Activated naive CD4-positive, alpha-beta T cell treated with anti-CD3 and anti-CD28 coated beads, Interleukin-2, amount 10 ng/mL, durations not matched to agents 7 days and 5 days (primary cell): Measurements from ENCODE around the gene LMBR1L.

ENCODE experiments used
- CTCF ChIA-PET: fragments of 350-600 bp; sonication (Branson Sonifier 250); formaldehyde crosslinking; loops from one replicate; lab custom pipeline; 2021; ENCODE audit warnings: antibody characterized with exemption; lab: Charles Lee
- DNase-seq: peaks from one replicate; pipeline ENCODE4 v3.0.0-alpha.2; 2020
- H3K27ac Mint-ChIP-seq: one replicate; pipeline ENCODE4 v1.8.0; 2021; ENCODE audit warnings: mild to moderate bottlenecking, moderate library complexity, mixed read lengths
- H3K27me3 Mint-ChIP-seq: one replicate; pipeline ENCODE4 v1.8.0; 2021; ENCODE audit warnings: mild to moderate bottlenecking, mixed read lengths
- H3K36me3 Mint-ChIP-seq: one replicate; pipeline ENCODE4 v1.8.0; 2021; ENCODE audit warnings: mixed read lengths
- H3K4me1 Mint-ChIP-seq: one replicate; pipeline ENCODE4 v1.8.0; 2021; ENCODE audit warnings: mixed read lengths
- H3K4me3 Mint-ChIP-seq: one replicate; pipeline ENCODE4 v1.8.0; 2021; ENCODE audit warnings: mild to moderate bottlenecking, moderate library complexity, mixed read lengths
- H3K9me3 Mint-ChIP-seq: one replicate; pipeline ENCODE4 v1.8.0; 2021; ENCODE audit warnings: mixed read lengths

The LMBR1L gene

DNA sequence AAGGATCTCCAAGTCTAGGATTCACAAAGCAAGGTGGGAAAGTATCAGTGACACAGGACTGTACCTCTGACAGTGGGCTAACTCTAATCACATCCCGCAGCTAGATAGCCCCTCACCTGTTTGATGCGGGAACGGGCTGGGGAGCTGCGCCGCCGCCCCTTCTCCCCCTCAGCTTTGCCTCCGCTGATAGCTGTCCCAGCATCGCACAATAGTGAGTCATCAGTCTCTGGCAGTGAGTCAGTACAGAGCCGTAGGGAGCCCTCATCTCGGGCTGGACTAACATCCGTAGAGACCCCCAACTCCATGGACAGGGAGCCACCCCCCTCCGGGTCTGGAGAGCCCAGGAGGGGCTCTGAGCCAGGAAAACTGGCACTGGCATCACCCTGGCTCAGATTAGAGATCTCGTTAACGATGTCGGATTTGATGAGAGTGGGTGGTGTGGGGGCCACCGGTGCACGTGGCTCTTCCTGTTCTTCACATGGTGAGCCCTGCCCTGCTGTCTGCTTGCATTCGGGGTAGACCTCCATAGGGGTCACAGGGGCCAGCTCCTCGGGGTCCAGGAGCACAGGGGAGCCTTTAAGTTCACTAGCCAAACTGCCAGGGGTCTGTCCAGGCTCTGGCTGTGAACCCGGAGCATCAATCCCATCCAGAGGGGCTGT, 61.0 kb downstream of the LMBR1L start:
- Mint-ChIP-seq H3K36me3 (peaks cover 80% of the 10 kb centered on the region), H3K9me3 (no peaks in the 10 kb centered on the region), H3K4me3 (no peak overlapping the region), H3K27ac (no peak overlapping the region), H3K27me3 (no peaks in the 10 kb centered on the region), H3K4me1 (peaks cover under 1% of the 10 kb centered on the region)
- no peak for DNase-seq
- CTCF ChIA-PET = interaction anchor here (1.3 to 1.5 kb wide), 2 partner anchors 53 kb away, joined by 3 to 5 read pairs; no protein-coding TSS in a partner anchor

DNA sequence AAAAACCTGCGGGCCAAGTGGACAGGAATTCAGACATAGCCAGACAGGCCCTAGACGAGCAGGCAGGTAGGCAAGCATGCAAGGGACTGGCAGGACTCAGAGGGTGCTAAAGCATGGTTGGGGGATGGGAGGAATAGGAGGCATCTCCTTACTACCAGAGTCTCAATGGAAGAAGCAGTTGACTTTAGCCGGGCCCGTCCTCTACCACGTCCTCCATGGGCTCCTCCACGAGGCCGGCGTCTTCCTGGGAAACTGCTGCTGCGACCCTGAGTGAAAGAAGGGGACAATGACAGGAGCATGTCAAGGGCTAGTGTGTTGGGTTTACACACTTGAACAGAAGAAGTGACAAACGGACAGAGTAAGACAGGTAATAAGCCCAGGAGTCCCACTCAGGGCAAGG, 61.7 kb downstream of the LMBR1L start:
- DNase-seq = no peak
- Mint-ChIP-seq H3K4me3 (no peak overlapping the region), H3K9me3 (no peaks in the 10 kb centered on the region), H3K27ac (no peak overlapping the region), H3K4me1 (peaks cover 4% of the 10 kb centered on the region), H3K36me3 (peaks cover 83% of the 10 kb centered on the region), H3K27me3 (no peaks in the 10 kb centered on the region)
- CTCF ChIA-PET = interaction anchor here (1.5 to 1.7 kb wide), 2 partner anchors 29 to 52 kb away, joined by 3 to 7 read pairs; no protein-coding TSS in a partner anchor
